SJSA1 (cell line): ENCODE results near the gene RASSF9. TPM values are rescaled to one million over a fixed set of nuclear protein-coding genes. Genes with fewer than 3 reads are reported as not detected.

Experiments
- total RNA-seq: library from RNA; depleted of rRNA; stranded (reverse); fragments of >200 nt; shearing (Covaris generic); gene quantifications from 2 replicates; pipeline ENCODE4 v1.2.3, GENCODE V29; 2014; rRNA removed

RASSF9 gene
- total RNA-seq, 1 experiment from 2014 or later: not detected

Other genes with a start within 250 kb of the RASSF9 start
- gene NTS, start 37.9 kb upstream of the RASSF9 start, total RNA-seq: not detected in 2 replicates